IPS-18c (cell line): ENCODE measurements around the gene MFSD6.
"Not testable (repeated sequence)": the region's sequence is repeated elsewhere in the genome, so short reads cannot be mapped to it uniquely, and the experiment has no call there.

Source experiments
- H3K4me3 ChIP-seq: 2 replicates; pipeline ENCODE4 v1.7.0; 2013; ENCODE audit warnings: low read depth, mild to moderate bottlenecking, low read length, moderate library complexity; ENCODE audit not compliant: insufficient read depth
- H3K9me3 ChIP-seq: one replicate; pipeline ENCODE4 v1.6.1; 2013; ENCODE audit warnings: mild to moderate bottlenecking, low read length, moderate library complexity; ENCODE audit not compliant: control insufficient read depth, insufficient read depth

The MFSD6 gene

GRCh38 chr2:190469771-190470170 is 61.6 kb downstream of the MFSD6 start:
- Histone ChIP-seq H3K9me3 (peaks cover 4% of the 10 kb centered on the region), H3K4me3 (no peak overlapping the region)

GRCh38 chr2:190470256-190470826 is 62.2 kb downstream of the MFSD6 start:
- Histone ChIP-seq H3K4me3 (no peak overlapping the region), H3K9me3 (peaks cover 4% of the 10 kb centered on the region)

GRCh38 chr2:190477661-190478454 is 69.7 kb downstream of the MFSD6 start:
- no peaks in the 10 kb centered on the region for H3K9me3 ChIP-seq
- no peak overlapping the region for H3K4me3 ChIP-seq

- Histone ChIP-seq H3K4me3 (no peak overlapping the region), H3K9me3 (no peaks in the 10 kb centered on the region)
Measured at GRCh38 chr2:190478572-190479195, 70.5 kb downstream of the MFSD6 start.

- no peaks in the 10 kb centered on the region for H3K9me3 ChIP-seq
- no peak overlapping the region for H3K4me3 ChIP-seq
Measured at GRCh38 chr2:190481339-190481738, 73.2 kb downstream of the MFSD6 start.

GRCh38 chr2:190482451-190482850 is 74.3 kb downstream of the MFSD6 start:
- H3K9me3 ChIP-seq: no peaks in the 10 kb centered on the region
- no peak overlapping the region for H3K4me3 ChIP-seq

GRCh38 chr2:190486037-190486623 is 78.0 kb downstream of the MFSD6 start:
- Histone ChIP-seq H3K4me3 (no peak overlapping the region), H3K9me3 (no peaks in the 10 kb centered on the region)

GRCh38 chr2:190488516-190489233 is 80.5 kb downstream of the MFSD6 start:
- Histone ChIP-seq H3K4me3 (no peak overlapping the region), H3K9me3 (no peaks in the 10 kb centered on the region)

GRCh38 chr2:190489475-190489874 is 81.3 kb downstream of the MFSD6 start:
- Histone ChIP-seq H3K4me3 (no peak overlapping the region), H3K9me3 (no peaks in the 10 kb centered on the region)

GRCh38 chr2:190490502-190490901 is 82.3 kb downstream of the MFSD6 start:
- Histone ChIP-seq H3K4me3 (no peak overlapping the region), H3K9me3 (no peaks in the 10 kb centered on the region)

GRCh38 chr2:190493095-190493494 is 84.9 kb downstream of the MFSD6 start:
- Histone ChIP-seq H3K9me3 (no peaks in the 10 kb centered on the region), H3K4me3 (no peak overlapping the region)

- not testable (repeated sequence) for H3K9me3 ChIP-seq, H3K4me3 ChIP-seq
Measured at GRCh38 chr2:190494600-190495227, 86.6 kb downstream of the MFSD6 start.

GRCh38 chr2:190497428-190497827 is 89.3 kb downstream of the MFSD6 start:
- Histone ChIP-seq H3K4me3 (no peak overlapping the region), H3K9me3 (no peaks in the 10 kb centered on the region)

GRCh38 chr2:190499273-190499672 is 91.1 kb downstream of the MFSD6 start:
- no peaks in the 10 kb centered on the region for H3K9me3 ChIP-seq
- H3K4me3 ChIP-seq: no peak overlapping the region

- H3K4me3 ChIP-seq: no peak overlapping the region
- H3K9me3 ChIP-seq: no peaks in the 10 kb centered on the region
Measured at GRCh38 chr2:190500054-190500502, 91.9 kb downstream of the MFSD6 start.

GRCh38 chr2:190501231-190501630 is 93.1 kb downstream of the MFSD6 start:
- Histone ChIP-seq H3K9me3 (no peaks in the 10 kb centered on the region), H3K4me3 (no peak overlapping the region)
